Kidney epithelial cell (primary cell): ENCODE data around the gene OVAAL. TPM values are rescaled to one million over a fixed set of nuclear protein-coding genes. Genes with fewer than 3 reads are reported as not detected.

Source experiments
- DNase-seq: peaks from one replicate; pipeline ENCODE4 v3.0.0-alpha.2; 2010; ENCODE audit warnings: low read depth
- H3K27me3 ChIP-seq: 2 replicates; pipeline ENCODE4 v1.6.0; 2011; ENCODE audit warnings: low read length; ENCODE audit not compliant: control insufficient read depth, insufficient read depth
- H3K36me3 ChIP-seq: 2 replicates; pipeline ENCODE4 v1.5.1; 2011; ENCODE audit warnings: low read length; ENCODE audit not compliant: control insufficient read depth, insufficient read depth
- H3K4me3 ChIP-seq: 2 replicates; pipeline ENCODE4 v1.5.1; 2011; ENCODE audit warnings: low read depth, mild to moderate bottlenecking, control low read depth, low read length
- CTCF ChIP-seq: IDR thresholded peaks from 2 replicates; pipeline ENCODE4 v1.5.1; 2011; ENCODE audit warnings: mild to moderate bottlenecking, moderate library complexity, low read length, control low read depth, inconsistent platforms; ENCODE audit not compliant: insufficient read depth, poor library complexity, severe bottlenecking
- total RNA-seq: library from RNA; depleted of rRNA; stranded (reverse); fragments of >200 nt; gene quantifications from 2 replicates; pipeline ENCODE4 v1.2.3, GENCODE V29; 2015

Gene OVAAL
- total RNA-seq, 1 donor from 2014 or later, result not detected

GRCh38 chr1:180574031-180574713 lies 15.4 kb downstream of the OVAAL start:
- DNase-seq, result no peak
- H3K36me3 ChIP-seq, result no peaks in the 10 kb centered on the region
- TF ChIP-seq CTCF, result no peak
- H3K27me3 ChIP-seq, result no peaks in the 10 kb centered on the region
- no peak overlapping the region for H3K4me3 ChIP-seq

GRCh38 chr1:180577361-180577760 lies 18.6 kb downstream of the OVAAL start:
- no peaks in the 10 kb centered on the region for H3K27me3 ChIP-seq
- TF ChIP-seq CTCF, result no peak

GRCh38 chr1:180579961-180580611 lies 21.3 kb downstream of the OVAAL start:
- peak; percentile 49 for DNase-seq
- no peak overlapping the region for H3K4me3 ChIP-seq
- no peaks in the 10 kb centered on the region for H3K36me3 ChIP-seq
- no peak for TF ChIP-seq CTCF
- no peaks in the 10 kb centered on the region for H3K27me3 ChIP-seq

More at GRCh38 chr1:180577361-180577760, 18.6 kb downstream of the OVAAL start:
- no peaks in the 10 kb centered on the region for H3K36me3 ChIP-seq
- H3K4me3 ChIP-seq, result no peak overlapping the region
- no peak for DNase-seq

GRCh38 chr1:180581635-180582039 lies 22.9 kb downstream of the OVAAL start:
- Histone ChIP-seq H3K4me3 (no peak overlapping the region), H3K27me3 (no peaks in the 10 kb centered on the region), H3K36me3 (no peaks in the 10 kb centered on the region)
- no peak for TF ChIP-seq CTCF
- no peak for DNase-seq

GRCh38 chr1:180584869-180585268 lies 26.1 kb downstream of the OVAAL start:
- TF ChIP-seq CTCF, result no peak
- Histone ChIP-seq H3K4me3 (no peak overlapping the region), H3K27me3 (no peaks in the 10 kb centered on the region), H3K36me3 (no peaks in the 10 kb centered on the region)
- no peak for DNase-seq
